Smooth muscle cell (in vitro differentiated cells): Measurements from ENCODE around the gene IFT27. TPM values are rescaled to one million over a fixed set of nuclear protein-coding genes. Genes with fewer than 3 reads are reported as not detected.

Source experiments
- DNase-seq: peaks from one replicate; lab custom pipeline; 2025; ENCODE audit not compliant: unreplicated experiment; lab: John Stamatoyannopoulos, UW
- H2AFZ ChIP-seq: fragments of 200-600 bp; sonication (generic); 2 replicates; pipeline ENCODE4 v1.6.0; 2016; ENCODE audit warnings: antibody characterized with exemption, low read depth, mild to moderate bottlenecking
- H3F3A ChIP-seq: fragments of 200-600 bp; sonication (generic); 2 replicates; pipeline ENCODE4 v1.6.0; 2017; ENCODE audit warnings: antibody characterized with exemption, low read depth
- H3K27ac ChIP-seq: fragments of 200-600 bp; sonication (generic); 2 replicates; pipeline ENCODE4 v1.5.1; 2016; ENCODE audit warnings: low read depth, mild to moderate bottlenecking
- H3K27me3 ChIP-seq: fragments of 200-600 bp; sonication (generic); 2 replicates; pipeline ENCODE4 v1.6.1; 2016; ENCODE audit warnings: low read depth, mild to moderate bottlenecking
- H3K36me3 ChIP-seq: fragments of 200-600 bp; sonication (generic); 2 replicates; pipeline ENCODE4 v1.5.1; 2016; ENCODE audit warnings: low read depth
- H3K4me1 ChIP-seq: fragments of 200-600 bp; sonication (generic); 2 replicates; pipeline ENCODE4 v1.5.1; 2016; ENCODE audit warnings: low read depth
- H3K4me2 ChIP-seq: fragments of 200-600 bp; sonication (generic); 2 replicates; pipeline ENCODE4 v1.6.0; 2016; ENCODE audit warnings: mild to moderate bottlenecking
- H3K4me3 ChIP-seq: fragments of 200-600 bp; sonication (generic); 2 replicates; pipeline ENCODE4 v1.5.1; 2016; ENCODE audit warnings: mild to moderate bottlenecking
- H3K79me2 ChIP-seq: fragments of 200-600 bp; sonication (generic); 2 replicates; pipeline ENCODE4 v1.6.0; 2016; ENCODE audit warnings: low read depth, mild to moderate bottlenecking
- H3K9ac ChIP-seq: fragments of 200-600 bp; sonication (generic); 2 replicates; pipeline ENCODE4 v1.6.0; 2016; ENCODE audit warnings: low read depth
- H3K9me3 ChIP-seq: fragments of 200-600 bp; sonication (generic); replicated peaks from 2 replicates; pipeline ENCODE4 v1.5.1; 2016; ENCODE audit warnings: low read depth
- H4K20me1 ChIP-seq: fragments of 200-600 bp; sonication (generic); 2 replicates; pipeline ENCODE4 v1.6.0; 2016; ENCODE audit warnings: low read depth
- WGBS: methylation state at CpG from one replicate; pipeline ENCODE4 v1.1.7; 2016; ENCODE audit warnings: low lambda C conversion rate; 5-methylcytosine and 5-hydroxymethylcytosine counted together
- polyA plus RNA-seq: library from polyadenylated mRNA; unstranded; fragments of >200 nt; fragmentation: Nextera tagmentation; extraction: Ambion mirVana; gene quantifications from 2 replicates; pipeline ENCODE4 v1.2.1, GENCODE V29; 2016
- total RNA-seq: library from RNA; depleted of rRNA; stranded (reverse); fragments of >200 nt; gene quantifications from 2 replicates; pipeline ENCODE4 v1.2.3, GENCODE V29; 2014
- TF ChIP-seq, protein P1 (sequence below): fragments of 200-600 bp; sonication (generic); IDR thresholded peaks from 2 replicates; pipeline ENCODE4 v1.5.1; 2017; ENCODE audit warnings: borderline replicate concordance, mild to moderate bottlenecking, antibody characterized with exemption; ENCODE audit not compliant: insufficient read depth, poor library complexity, severe bottlenecking

The IFT27 gene
- total and polyA plus RNA-seq, 2 experiments from 2014 or later, result 16.0 to 43.2 TPM

DNA sequence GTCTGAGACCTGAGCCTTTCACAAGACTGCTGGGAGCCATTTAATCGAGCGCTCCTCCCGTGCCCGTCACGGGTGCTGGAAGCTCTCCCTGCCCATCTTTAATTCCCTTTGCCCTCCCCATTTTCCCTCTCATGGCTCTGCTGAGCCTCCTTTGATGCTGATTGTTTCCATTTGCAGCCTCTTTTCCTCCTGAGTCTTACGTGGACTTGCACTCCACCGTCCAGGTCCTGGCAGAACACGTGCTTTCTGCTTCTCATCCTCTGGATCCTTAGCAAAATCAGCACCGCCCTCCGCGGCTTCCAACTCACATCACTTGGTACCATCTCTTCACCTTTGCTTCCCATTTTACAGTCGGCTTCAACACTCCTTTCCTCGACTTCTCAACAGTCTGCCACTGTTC is 7.3 kb downstream of the IFT27 start:
- Histone ChIP-seq H3K4me2 (no peak overlapping the region), H3K9me3 (no peaks in the 10 kb centered on the region), H3K9ac (no peak overlapping the region), H3K79me2 (no peaks in the 10 kb centered on the region), H3K36me3 (no peaks in the 10 kb centered on the region), H3K27me3 (no peaks in the 10 kb centered on the region), H3F3A (no peaks in the 10 kb centered on the region), H4K20me1 (no peaks in the 10 kb centered on the region), H2AFZ (no peak overlapping the region), H3K4me3 (no peak overlapping the region), H3K4me1 (no peaks in the 10 kb centered on the region), H3K27ac (no peak overlapping the region)
- TF ChIP-seq, protein P1, sequence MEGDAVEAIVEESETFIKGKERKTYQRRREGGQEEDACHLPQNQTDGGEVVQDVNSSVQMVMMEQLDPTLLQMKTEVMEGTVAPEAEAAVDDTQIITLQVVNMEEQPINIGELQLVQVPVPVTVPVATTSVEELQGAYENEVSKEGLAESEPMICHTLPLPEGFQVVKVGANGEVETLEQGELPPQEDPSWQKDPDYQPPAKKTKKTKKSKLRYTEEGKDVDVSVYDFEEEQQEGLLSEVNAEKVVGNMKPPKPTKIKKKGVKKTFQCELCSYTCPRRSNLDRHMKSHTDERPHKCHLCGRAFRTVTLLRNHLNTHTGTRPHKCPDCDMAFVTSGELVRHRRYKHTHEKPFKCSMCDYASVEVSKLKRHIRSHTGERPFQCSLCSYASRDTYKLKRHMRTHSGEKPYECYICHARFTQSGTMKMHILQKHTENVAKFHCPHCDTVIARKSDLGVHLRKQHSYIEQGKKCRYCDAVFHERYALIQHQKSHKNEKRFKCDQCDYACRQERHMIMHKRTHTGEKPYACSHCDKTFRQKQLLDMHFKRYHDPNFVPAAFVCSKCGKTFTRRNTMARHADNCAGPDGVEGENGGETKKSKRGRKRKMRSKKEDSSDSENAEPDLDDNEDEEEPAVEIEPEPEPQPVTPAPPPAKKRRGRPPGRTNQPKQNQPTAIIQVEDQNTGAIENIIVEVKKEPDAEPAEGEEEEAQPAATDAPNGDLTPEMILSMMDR, result no peak
- 96% methylated on average over 13 of the region's 13 CpGs for WGBS
- no peak for DNase-seq

DNA sequence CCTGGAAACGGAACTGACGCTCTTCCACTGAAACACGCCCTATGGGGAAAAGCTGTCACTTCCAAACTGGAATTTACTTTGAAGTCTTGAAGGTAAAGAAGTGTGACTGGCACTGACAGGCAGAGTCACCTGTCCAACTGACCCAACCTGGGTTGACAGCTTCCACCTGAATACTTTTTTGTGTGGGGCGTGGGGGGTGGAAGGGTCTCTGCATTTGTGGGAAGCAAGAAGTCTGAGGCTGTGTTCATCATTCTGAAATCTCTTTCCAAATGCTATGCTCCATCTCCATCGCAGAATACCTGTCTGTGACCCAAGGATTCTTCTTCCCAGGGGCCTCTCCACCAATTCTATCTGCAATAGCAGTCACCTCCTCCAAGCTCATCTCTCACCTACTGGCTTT is 7.8 kb downstream of the IFT27 start:
- no peaks in the 10 kb centered on the region for H3K4me1 ChIP-seq
- no peaks in the 10 kb centered on the region for H4K20me1 ChIP-seq
- H3K9me3 ChIP-seq, result no peaks in the 10 kb centered on the region
- no peak overlapping the region for H3K9ac ChIP-seq
- no peaks in the 10 kb centered on the region for H3K79me2 ChIP-seq
- no peak for DNase-seq
- H3K27me3 ChIP-seq, result no peaks in the 10 kb centered on the region
- H3F3A ChIP-seq, result no peaks in the 10 kb centered on the region
- no peak overlapping the region for H2AFZ ChIP-seq
- no peaks in the 10 kb centered on the region for H3K36me3 ChIP-seq
- 95% methylated on average over 5 of the region's 5 CpGs for WGBS
- H3K4me3 ChIP-seq, result no peak overlapping the region
- no peak overlapping the region for H3K27ac ChIP-seq
- TF ChIP-seq, protein P1, result no peak
- H3K4me2 ChIP-seq, result no peak overlapping the region

DNA sequence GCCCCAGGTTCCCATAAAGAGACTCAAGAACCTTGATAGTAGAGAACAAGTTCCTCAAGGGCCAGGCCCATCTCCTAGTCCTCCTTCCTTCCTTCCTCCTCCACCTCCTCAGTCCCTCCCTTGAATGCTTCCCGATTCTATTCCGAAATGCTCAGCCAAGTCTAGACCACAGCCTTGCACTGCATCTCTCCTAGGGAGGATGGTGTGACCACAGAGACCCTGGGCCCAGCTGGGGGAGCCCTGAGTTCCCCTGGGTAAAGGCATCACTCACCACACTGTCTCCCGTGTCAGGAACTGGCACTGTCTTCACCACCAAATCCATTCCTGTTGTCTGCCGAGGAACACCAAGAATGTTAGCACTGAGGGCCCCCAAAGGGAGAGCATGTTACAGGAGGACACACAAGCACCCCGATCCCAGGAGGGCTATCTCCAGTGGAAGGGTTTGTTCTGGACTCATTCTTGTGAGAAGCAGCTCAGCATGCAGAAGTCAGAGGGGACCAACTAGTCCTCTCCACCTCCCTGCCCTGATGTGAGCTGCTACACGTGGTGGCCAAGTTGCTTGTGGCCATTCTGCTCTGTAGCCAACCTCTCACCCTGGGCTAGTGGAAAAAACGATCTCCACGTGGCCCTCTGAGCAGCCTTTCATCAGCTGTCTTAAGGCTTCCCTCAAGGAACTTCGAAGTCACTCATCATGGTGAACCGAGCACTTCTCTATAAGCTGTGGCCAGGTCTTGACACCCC is 8.7 kb downstream of the IFT27 start:
- no peaks in the 10 kb centered on the region for H3K27me3 ChIP-seq
- H3K4me1 ChIP-seq, result no peaks in the 10 kb centered on the region
- no peak overlapping the region for H3K4me3 ChIP-seq
- no peak overlapping the region for H3K27ac ChIP-seq
- no peaks in the 10 kb centered on the region for H3F3A ChIP-seq
- DNase-seq, result no peak
- no peaks in the 10 kb centered on the region for H3K36me3 ChIP-seq
- TF ChIP-seq, protein P1, result no peak
- 94% methylated on average over 10 of the region's 10 CpGs for WGBS
- no peak overlapping the region for H3K9ac ChIP-seq
- no peaks in the 10 kb centered on the region for H3K79me2 ChIP-seq
- no peaks in the 10 kb centered on the region for H4K20me1 ChIP-seq
- H3K9me3 ChIP-seq, result no peaks in the 10 kb centered on the region
- no peak overlapping the region for H3K4me2 ChIP-seq
- H2AFZ ChIP-seq, result no peak overlapping the region

- Histone ChIP-seq H3K36me3 (no peaks in the 10 kb centered on the region), H3K4me2 (no peak overlapping the region), H3K9me3 (no peaks in the 10 kb centered on the region), H3K79me2 (no peaks in the 10 kb centered on the region), H3K27me3 (no peaks in the 10 kb centered on the region), H4K20me1 (no peaks in the 10 kb centered on the region), H3K4me3 (no peak overlapping the region), H3K27ac (no peak overlapping the region), H3F3A (no peaks in the 10 kb centered on the region), H3K9ac (no peak overlapping the region), H2AFZ (no peak overlapping the region), H3K4me1 (no peaks in the 10 kb centered on the region)
- TF ChIP-seq, protein P1, result no peak
- WGBS, result 86% methylated on average over 10 of the region's 11 CpGs
- no peak for DNase-seq
Observed at GRCh38 chr22:36765943-36766450, 9.9 kb downstream of the IFT27 start.
